ENCODE data around the gene CHCHD6. TPM values are rescaled to one million over a fixed set of nuclear protein-coding genes. Genes with fewer than 3 reads are reported as not detected.

The CHCHD6 gene
- total RNA-seq, 1 donor from 2014 or later = 17.2 TPM

DNA sequence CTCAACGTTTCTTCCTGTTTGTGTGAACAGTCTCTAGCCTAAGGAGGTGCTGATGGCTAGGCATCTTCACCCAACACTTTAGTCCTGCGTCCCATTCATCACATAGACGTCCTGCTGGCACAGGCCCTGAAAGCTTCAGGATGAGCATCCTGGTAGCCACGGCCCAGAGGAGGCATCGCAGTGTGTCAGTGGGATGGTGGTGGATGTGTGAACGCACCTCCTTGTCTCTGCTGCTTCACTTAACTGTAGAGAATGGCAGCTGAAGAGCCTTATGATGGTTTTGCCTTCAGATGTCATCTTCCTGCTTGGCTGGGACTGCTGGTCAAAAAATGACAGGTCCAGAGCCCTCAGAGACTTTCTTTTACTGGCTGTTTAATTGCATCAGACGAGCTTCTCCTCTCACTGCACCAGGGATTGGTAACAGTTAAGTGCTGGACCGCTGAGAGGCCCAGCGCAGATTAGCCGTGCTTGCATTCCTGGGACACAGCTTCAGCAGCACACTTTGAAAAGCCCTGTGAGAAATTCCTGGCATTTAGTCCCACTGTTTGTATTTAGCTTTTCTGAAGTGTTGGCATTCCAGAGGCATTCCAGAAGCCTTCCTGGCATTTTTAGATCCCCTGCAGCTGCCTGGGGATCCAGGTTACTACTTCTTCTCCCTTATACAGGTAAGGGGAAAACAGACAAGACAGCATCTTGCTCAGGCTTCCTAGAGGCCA lies 146.5 kb downstream of the CHCHD6 start:
- Mint-ChIP-seq H3K4me3 (ENCODE audit: unreplicated experiment) (no peak overlapping the region), H3K4me1 (ENCODE audit: low read depth, unreplicated experiment) (peaks cover 7% of the 10 kb centered on the region), H3K36me3 (ENCODE audit: unreplicated experiment) (no peaks in the 10 kb centered on the region), H3K9me3 (ENCODE audit: unreplicated experiment) (peaks cover 2% of the 10 kb centered on the region), H3K27me3 (ENCODE audit: unreplicated experiment) (no peaks in the 10 kb centered on the region), H3K27ac (ENCODE audit: unreplicated experiment) (no peak overlapping the region)
- no peak for DNase-seq
- TF ChIP-seq, protein P1, sequence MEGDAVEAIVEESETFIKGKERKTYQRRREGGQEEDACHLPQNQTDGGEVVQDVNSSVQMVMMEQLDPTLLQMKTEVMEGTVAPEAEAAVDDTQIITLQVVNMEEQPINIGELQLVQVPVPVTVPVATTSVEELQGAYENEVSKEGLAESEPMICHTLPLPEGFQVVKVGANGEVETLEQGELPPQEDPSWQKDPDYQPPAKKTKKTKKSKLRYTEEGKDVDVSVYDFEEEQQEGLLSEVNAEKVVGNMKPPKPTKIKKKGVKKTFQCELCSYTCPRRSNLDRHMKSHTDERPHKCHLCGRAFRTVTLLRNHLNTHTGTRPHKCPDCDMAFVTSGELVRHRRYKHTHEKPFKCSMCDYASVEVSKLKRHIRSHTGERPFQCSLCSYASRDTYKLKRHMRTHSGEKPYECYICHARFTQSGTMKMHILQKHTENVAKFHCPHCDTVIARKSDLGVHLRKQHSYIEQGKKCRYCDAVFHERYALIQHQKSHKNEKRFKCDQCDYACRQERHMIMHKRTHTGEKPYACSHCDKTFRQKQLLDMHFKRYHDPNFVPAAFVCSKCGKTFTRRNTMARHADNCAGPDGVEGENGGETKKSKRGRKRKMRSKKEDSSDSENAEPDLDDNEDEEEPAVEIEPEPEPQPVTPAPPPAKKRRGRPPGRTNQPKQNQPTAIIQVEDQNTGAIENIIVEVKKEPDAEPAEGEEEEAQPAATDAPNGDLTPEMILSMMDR (IDR thresholded peaks at IDR 0.05; ENCODE audit: partially characterized antibody, unreplicated experiment) = no peak

DNA sequence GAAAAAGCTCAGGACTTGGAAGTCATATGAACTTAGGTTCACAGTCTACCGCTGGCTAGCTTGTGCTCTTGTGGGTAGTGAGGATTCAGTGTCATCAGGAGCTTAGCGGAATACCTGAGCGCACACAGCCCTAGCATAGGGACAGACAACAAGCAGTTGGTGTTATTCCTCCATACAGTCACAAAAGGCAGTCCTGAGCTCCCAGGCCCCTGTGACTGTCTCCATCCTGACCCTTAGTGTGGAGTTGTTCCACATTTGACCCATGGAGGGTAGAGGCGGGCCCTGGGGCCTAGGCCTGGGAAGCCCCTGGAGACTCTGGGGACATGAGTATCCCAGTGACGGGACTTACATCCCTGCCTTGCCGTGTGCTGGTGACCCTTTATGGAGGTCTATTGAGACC lies 147.3 kb downstream of the CHCHD6 start:
- H3K4me3 Mint-ChIP-seq (ENCODE audit: unreplicated experiment) = no peak overlapping the region
- TF ChIP-seq, protein P1 (IDR thresholded peaks at IDR 0.05; ENCODE audit: partially characterized antibody, unreplicated experiment) = no peak
- H3K36me3 Mint-ChIP-seq (ENCODE audit: unreplicated experiment) = no peaks in the 10 kb centered on the region
- H3K4me1 Mint-ChIP-seq (ENCODE audit: low read depth, unreplicated experiment) = peaks cover 7% of the 10 kb centered on the region
- H3K27me3 Mint-ChIP-seq (ENCODE audit: unreplicated experiment) = no peaks in the 10 kb centered on the region
- peaks cover 2% of the 10 kb centered on the region for H3K9me3 Mint-ChIP-seq (ENCODE audit: unreplicated experiment)
- no peak for DNase-seq
- no peak overlapping the region for H3K27ac Mint-ChIP-seq (ENCODE audit: unreplicated experiment)

DNA sequence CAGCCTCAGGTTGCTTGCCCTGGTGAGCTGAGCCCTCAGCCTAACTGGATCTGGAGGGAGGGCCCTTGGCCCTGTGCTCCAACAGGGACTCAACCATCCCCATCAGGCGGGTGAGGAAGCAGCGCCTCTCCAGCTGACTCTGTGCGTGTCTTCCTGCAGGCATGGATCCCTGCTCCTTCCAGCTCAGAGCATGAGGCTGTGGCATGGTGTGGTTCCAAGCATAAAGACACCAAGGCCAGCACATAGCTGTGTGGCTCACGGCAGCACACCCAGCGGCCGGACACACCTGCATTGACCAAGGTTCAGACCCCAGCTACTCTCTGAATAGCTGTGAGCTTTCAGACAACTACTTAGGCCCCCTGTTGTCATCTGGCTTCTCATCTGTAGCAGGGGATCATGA lies 147.9 kb downstream of the CHCHD6 start:
- no peaks in the 10 kb centered on the region for H3K27me3 Mint-ChIP-seq (ENCODE audit: unreplicated experiment)
- TF ChIP-seq, protein P1 (IDR thresholded peaks at IDR 0.05; ENCODE audit: partially characterized antibody, unreplicated experiment) = no peak
- H3K36me3 Mint-ChIP-seq (ENCODE audit: unreplicated experiment) = no peaks in the 10 kb centered on the region
- H3K9me3 Mint-ChIP-seq (ENCODE audit: unreplicated experiment) = peaks cover 2% of the 10 kb centered on the region
- no peak overlapping the region for H3K27ac Mint-ChIP-seq (ENCODE audit: unreplicated experiment)
- H3K4me3 Mint-ChIP-seq (ENCODE audit: unreplicated experiment) = no peak overlapping the region
- peaks cover 7% of the 10 kb centered on the region for H3K4me1 Mint-ChIP-seq (ENCODE audit: low read depth, unreplicated experiment)
- no peak for DNase-seq

DNA sequence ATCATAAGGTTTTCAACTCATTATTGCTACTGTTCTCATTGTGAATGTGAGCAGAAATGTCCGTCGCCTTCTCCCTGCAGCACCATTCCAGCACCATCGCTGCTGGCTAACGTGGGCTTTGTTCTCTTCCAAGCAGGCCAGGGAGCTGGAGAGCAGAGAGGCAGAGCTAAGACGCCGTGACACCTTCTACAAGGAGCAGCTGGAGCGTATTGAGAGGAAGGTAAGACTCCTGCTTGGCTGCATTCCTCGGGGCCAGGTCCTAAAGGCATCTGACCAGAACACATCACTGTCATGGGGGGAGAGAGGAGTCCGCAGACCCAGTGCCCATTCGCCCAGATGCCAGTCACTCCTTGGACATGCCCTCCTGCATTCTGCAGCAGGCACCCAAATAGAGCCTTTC lies 148.5 kb downstream of the CHCHD6 start:
- TF ChIP-seq, protein P1 (IDR thresholded peaks at IDR 0.05; ENCODE audit: partially characterized antibody, unreplicated experiment) = no peak
- Mint-ChIP-seq H3K36me3 (ENCODE audit: unreplicated experiment) (no peaks in the 10 kb centered on the region), H3K4me1 (ENCODE audit: low read depth, unreplicated experiment) (peaks cover 12% of the 10 kb centered on the region), H3K9me3 (ENCODE audit: unreplicated experiment) (peaks cover 2% of the 10 kb centered on the region), H3K4me3 (ENCODE audit: unreplicated experiment) (no peak overlapping the region), H3K27ac (ENCODE audit: unreplicated experiment) (no peak overlapping the region), H3K27me3 (ENCODE audit: unreplicated experiment) (no peaks in the 10 kb centered on the region)
- no peak for DNase-seq

DNA sequence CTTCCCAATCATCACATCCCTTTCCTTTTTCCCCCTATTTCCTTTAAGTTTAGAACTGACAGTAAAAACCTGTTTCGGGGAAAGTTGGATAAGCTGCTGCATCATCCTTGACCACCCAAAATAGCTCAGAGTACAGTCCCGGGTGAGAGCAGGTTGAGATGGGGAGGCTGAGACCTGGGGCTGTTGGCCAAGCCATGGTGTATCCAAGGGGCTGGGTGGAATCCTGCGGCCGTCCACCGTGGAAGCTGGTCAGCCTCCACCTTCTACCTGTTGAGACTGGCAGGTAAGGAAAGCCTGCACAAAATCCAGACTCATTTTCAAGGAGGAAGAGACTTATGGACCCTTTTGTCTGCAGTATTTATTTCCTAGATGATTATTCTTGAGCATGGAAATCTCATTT lies 150.6 kb downstream of the CHCHD6 start:
- no peaks in the 10 kb centered on the region for H3K36me3 Mint-ChIP-seq (ENCODE audit: unreplicated experiment)
- TF ChIP-seq, protein P1 (IDR thresholded peaks at IDR 0.05; ENCODE audit: partially characterized antibody, unreplicated experiment) = no peak
- no peak for DNase-seq
- H3K27ac Mint-ChIP-seq (ENCODE audit: unreplicated experiment) = no peak overlapping the region
- peaks cover 13% of the 10 kb centered on the region for H3K4me1 Mint-ChIP-seq (ENCODE audit: low read depth, unreplicated experiment)
- H3K27me3 Mint-ChIP-seq (ENCODE audit: unreplicated experiment) = peaks cover 8% of the 10 kb centered on the region
- H3K9me3 Mint-ChIP-seq (ENCODE audit: unreplicated experiment) = peaks cover 2% of the 10 kb centered on the region
- no peak overlapping the region for H3K4me3 Mint-ChIP-seq (ENCODE audit: unreplicated experiment)
